ENCODE measurements around the gene PHACTR3. TPM values are rescaled to one million over a fixed set of nuclear protein-coding genes. Genes with fewer than 3 reads are reported as not detected.

The PHACTR3 gene
- total and polyA plus RNA-seq, 2 donors, result 2.9 to 35.8 TPM

GRCh38 chr20:59682603-59683002 lies 78.3 kb downstream of the PHACTR3 start:
- H3K36me3 ChIP-seq (ENCODE audit: control insufficient read depth in 2 of 2, insufficient read depth in 2 of 2, low read length in 1 of 2), result no peaks in the 10 kb centered on the region
- H3K9me3 ChIP-seq (ENCODE audit: control insufficient read depth in 2 of 2, insufficient read depth in 1 of 2, low read length in 1 of 2), result no peaks in the 10 kb centered on the region
- WGBS, result 81% methylated on average over 10 of the region's 10 CpGs
- no peaks in the 10 kb centered on the region for H3K4me1 ChIP-seq (ENCODE audit: control insufficient read depth in 2 of 2, insufficient read depth in 2 of 2, low read length in 2 of 2)
- H3K4me3 ChIP-seq (ENCODE audit: low read length in 2 of 2), result no peak overlapping the region
- H3K27me3 ChIP-seq (ENCODE audit: control insufficient read depth in 2 of 2, insufficient read depth in 1 of 2, low read length in 1 of 2), result no peaks in the 10 kb centered on the region
- DNase-seq (ENCODE audit: low read depth in 6 of 9, low spot score in 9 of 9), result no peak
- no peak overlapping the region for H3K27ac ChIP-seq (ENCODE audit: low read depth in 1 of 2, low read length in 1 of 2)

- no peaks in the 10 kb centered on the region for H3K9me3 ChIP-seq (ENCODE audit: control insufficient read depth in 2 of 2, insufficient read depth in 1 of 2, low read length in 1 of 2)
- WGBS, result 95% methylated on average over 7 of the region's 7 CpGs
Measured at GRCh38 chr20:59683181-59683580, 78.8 kb downstream of the PHACTR3 start.

GRCh38 chr20:59684685-59685242 lies 80.4 kb downstream of the PHACTR3 start:
- Histone ChIP-seq H3K4me3 (ENCODE audit: low read length in 2 of 2) (no peak overlapping the region), H3K4me1 (ENCODE audit: control insufficient read depth in 2 of 2, insufficient read depth in 2 of 2, low read length in 2 of 2) (no peaks in the 10 kb centered on the region), H3K9me3 (ENCODE audit: control insufficient read depth in 2 of 2, insufficient read depth in 1 of 2, low read length in 1 of 2) (no peaks in the 10 kb centered on the region), H3K27me3 (ENCODE audit: control insufficient read depth in 2 of 2, insufficient read depth in 1 of 2, low read length in 1 of 2) (no peaks in the 10 kb centered on the region), H3K27ac (ENCODE audit: low read depth in 1 of 2, low read length in 1 of 2) (no peak overlapping the region), H3K36me3 (ENCODE audit: control insufficient read depth in 2 of 2, insufficient read depth in 2 of 2, low read length in 1 of 2) (no peaks in the 10 kb centered on the region)
- DNase-seq (ENCODE audit: low read depth in 6 of 9, low spot score in 9 of 9), result no peak
- 91% methylated on average over 9 of the region's 9 CpGs for WGBS

More at GRCh38 chr20:59683181-59683580, 78.8 kb downstream of the PHACTR3 start:
- no peaks in the 10 kb centered on the region for H3K36me3 ChIP-seq (ENCODE audit: control insufficient read depth in 2 of 2, insufficient read depth in 2 of 2, low read length in 1 of 2)
- no peak overlapping the region for H3K4me3 ChIP-seq (ENCODE audit: low read length in 2 of 2)
- DNase-seq (ENCODE audit: low read depth in 6 of 9, low spot score in 9 of 9), result no peak
- no peaks in the 10 kb centered on the region for H3K27me3 ChIP-seq (ENCODE audit: control insufficient read depth in 2 of 2, insufficient read depth in 1 of 2, low read length in 1 of 2)
- no peak overlapping the region for H3K27ac ChIP-seq (ENCODE audit: low read depth in 1 of 2, low read length in 1 of 2)
- H3K4me1 ChIP-seq (ENCODE audit: control insufficient read depth in 2 of 2, insufficient read depth in 2 of 2, low read length in 2 of 2), result no peaks in the 10 kb centered on the region

GRCh38 chr20:59686404-59687346 lies 82.3 kb downstream of the PHACTR3 start:
- Histone ChIP-seq H3K4me1 (ENCODE audit: control insufficient read depth in 2 of 2, insufficient read depth in 2 of 2, low read length in 2 of 2) (no peaks in the 10 kb centered on the region), H3K36me3 (ENCODE audit: control insufficient read depth in 2 of 2, insufficient read depth in 2 of 2, low read length in 1 of 2) (no peaks in the 10 kb centered on the region), H3K4me3 (ENCODE audit: low read length in 2 of 2) (no peak overlapping the region), H3K27me3 (ENCODE audit: control insufficient read depth in 2 of 2, insufficient read depth in 1 of 2, low read length in 1 of 2) (no peaks in the 10 kb centered on the region), H3K9me3 (ENCODE audit: control insufficient read depth in 2 of 2, insufficient read depth in 1 of 2, low read length in 1 of 2) (no peaks in the 10 kb centered on the region), H3K27ac (ENCODE audit: low read depth in 1 of 2, low read length in 1 of 2) (no peak overlapping the region)
- 97% methylated on average over 7 of the region's 7 CpGs for WGBS
- DNase-seq (ENCODE audit: low read depth in 6 of 9, low spot score in 9 of 9), result no peak

- WGBS, result 81% methylated on average over 3 of the region's 3 CpGs
- H3K36me3 ChIP-seq (ENCODE audit: control insufficient read depth in 2 of 2, insufficient read depth in 2 of 2, low read length in 1 of 2), result no peaks in the 10 kb centered on the region
- no peaks in the 10 kb centered on the region for H3K27me3 ChIP-seq (ENCODE audit: control insufficient read depth in 2 of 2, insufficient read depth in 1 of 2, low read length in 1 of 2)
- no peak for DNase-seq (ENCODE audit: low read depth in 6 of 9, low spot score in 9 of 9)
- no peak overlapping the region for H3K4me3 ChIP-seq (ENCODE audit: low read length in 2 of 2)
- H3K4me1 ChIP-seq (ENCODE audit: control insufficient read depth in 2 of 2, insufficient read depth in 2 of 2, low read length in 2 of 2), result no peaks in the 10 kb centered on the region
- H3K9me3 ChIP-seq (ENCODE audit: control insufficient read depth in 2 of 2, insufficient read depth in 1 of 2, low read length in 1 of 2), result no peaks in the 10 kb centered on the region
- H3K27ac ChIP-seq (ENCODE audit: low read depth in 1 of 2, low read length in 1 of 2), result no peak overlapping the region
Measured at GRCh38 chr20:59688356-59688755, 84.0 kb downstream of the PHACTR3 start.

- Histone ChIP-seq H3K4me3 (ENCODE audit: low read length in 2 of 2) (no peak overlapping the region), H3K9me3 (ENCODE audit: control insufficient read depth in 2 of 2, insufficient read depth in 1 of 2, low read length in 1 of 2) (no peaks in the 10 kb centered on the region), H3K36me3 (ENCODE audit: control insufficient read depth in 2 of 2, insufficient read depth in 2 of 2, low read length in 1 of 2) (no peaks in the 10 kb centered on the region), H3K27me3 (ENCODE audit: control insufficient read depth in 2 of 2, insufficient read depth in 1 of 2, low read length in 1 of 2) (no peaks in the 10 kb centered on the region), H3K27ac (ENCODE audit: low read depth in 1 of 2, low read length in 1 of 2) (no peak overlapping the region), H3K4me1 (ENCODE audit: control insufficient read depth in 2 of 2, insufficient read depth in 2 of 2, low read length in 2 of 2) (no peaks in the 10 kb centered on the region)
- DNase-seq (ENCODE audit: low read depth in 6 of 9, low spot score in 9 of 9), result no peak
- WGBS, result 87% methylated on average over 7 of the region's 7 CpGs
Measured at GRCh38 chr20:59688999-59689398, 84.7 kb downstream of the PHACTR3 start.

GRCh38 chr20:59690101-59690500 lies 85.8 kb downstream of the PHACTR3 start:
- Histone ChIP-seq H3K9me3 (ENCODE audit: control insufficient read depth in 2 of 2, insufficient read depth in 1 of 2, low read length in 1 of 2) (no peaks in the 10 kb centered on the region), H3K27me3 (ENCODE audit: control insufficient read depth in 2 of 2, insufficient read depth in 1 of 2, low read length in 1 of 2) (no peaks in the 10 kb centered on the region), H3K4me3 (ENCODE audit: low read length in 2 of 2) (no peak overlapping the region), H3K4me1 (ENCODE audit: control insufficient read depth in 2 of 2, insufficient read depth in 2 of 2, low read length in 2 of 2) (no peaks in the 10 kb centered on the region), H3K36me3 (ENCODE audit: control insufficient read depth in 2 of 2, insufficient read depth in 2 of 2, low read length in 1 of 2) (no peaks in the 10 kb centered on the region), H3K27ac (ENCODE audit: low read depth in 1 of 2, low read length in 1 of 2) (no peak overlapping the region)
- no peak for DNase-seq (ENCODE audit: low read depth in 6 of 9, low spot score in 9 of 9)
- 92% methylated on average over 4 of the region's 4 CpGs for WGBS

- no peak for DNase-seq (ENCODE audit: low read depth in 6 of 9, low spot score in 9 of 9)
- 86% methylated on average over 4 of the region's 4 CpGs for WGBS
Measured at GRCh38 chr20:59690976-59691375, 86.6 kb downstream of the PHACTR3 start.

GRCh38 chr20:59692139-59692538 lies 87.8 kb downstream of the PHACTR3 start:
- WGBS, result 82% methylated on average over 3 of the region's 3 CpGs
- no peaks in the 10 kb centered on the region for H3K27me3 ChIP-seq (ENCODE audit: control insufficient read depth in 2 of 2, insufficient read depth in 1 of 2, low read length in 1 of 2)
- no peak overlapping the region for H3K4me3 ChIP-seq (ENCODE audit: low read length in 2 of 2)
- no peak for DNase-seq (ENCODE audit: low read depth in 6 of 9, low spot score in 9 of 9)
- H3K4me1 ChIP-seq (ENCODE audit: control insufficient read depth in 2 of 2, insufficient read depth in 2 of 2, low read length in 2 of 2), result no peaks in the 10 kb centered on the region
- H3K9me3 ChIP-seq (ENCODE audit: control insufficient read depth in 2 of 2, insufficient read depth in 1 of 2, low read length in 1 of 2), result no peaks in the 10 kb centered on the region
- no peak overlapping the region for H3K27ac ChIP-seq (ENCODE audit: low read depth in 1 of 2, low read length in 1 of 2)
- H3K36me3 ChIP-seq (ENCODE audit: control insufficient read depth in 2 of 2, insufficient read depth in 2 of 2, low read length in 1 of 2), result no peaks in the 10 kb centered on the region

More at GRCh38 chr20:59690976-59691375, 86.6 kb downstream of the PHACTR3 start:
- H3K4me3 ChIP-seq (ENCODE audit: low read length in 2 of 2), result no peak overlapping the region
- H3K27ac ChIP-seq (ENCODE audit: low read depth in 1 of 2, low read length in 1 of 2), result no peak overlapping the region
- H3K27me3 ChIP-seq (ENCODE audit: control insufficient read depth in 2 of 2, insufficient read depth in 1 of 2, low read length in 1 of 2), result no peaks in the 10 kb centered on the region
- no peaks in the 10 kb centered on the region for H3K4me1 ChIP-seq (ENCODE audit: control insufficient read depth in 2 of 2, insufficient read depth in 2 of 2, low read length in 2 of 2)
- H3K36me3 ChIP-seq (ENCODE audit: control insufficient read depth in 2 of 2, insufficient read depth in 2 of 2, low read length in 1 of 2), result no peaks in the 10 kb centered on the region
- no peaks in the 10 kb centered on the region for H3K9me3 ChIP-seq (ENCODE audit: control insufficient read depth in 2 of 2, insufficient read depth in 1 of 2, low read length in 1 of 2)

All from thymus (tissue), 11 donors.